GM12891 (cell line): ENCODE data around the gene PNPLA7.

ENCODE experiments used
- PAX5 ChIP-seq: IDR thresholded peaks from 2 replicates; pipeline ENCODE4 v1.6.1; 2011; ENCODE audit warnings: low read length, moderate library complexity, mild to moderate bottlenecking; ENCODE audit not compliant: insufficient read depth, severe bottlenecking
- POLR2A ChIP-seq: IDR thresholded peaks from 2 replicates; pipeline ENCODE4 v1.6.1; 2011; ENCODE audit warnings: low read depth, low read length, control low read depth
- POLR2AphosphoS5 ChIP-seq: IDR thresholded peaks from 2 replicates; pipeline ENCODE4 v1.6.1; 2011; ENCODE audit warnings: low read depth, low read length, control low read depth
- TAF1 ChIP-seq: IDR thresholded peaks from 2 replicates; pipeline ENCODE4 v1.6.1; 2011; ENCODE audit warnings: low read depth, low read length, control low read depth

GRCh38 chr9:137462986-137463930 is 86.9 kb downstream of the PNPLA7 start:
- TF ChIP-seq PAX5 (no peak), POLR2A (no peak), POLR2AphosphoS5 (no peak), TAF1 (no peak)
